HUES48 (cell line): ENCODE measurements around the gene DEXI.
"Not testable (repeated sequence)": the region's sequence is repeated elsewhere in the genome, so short reads cannot be mapped to it uniquely, and the experiment has no call there.

Experiments
- H3K27ac ChIP-seq: one replicate; pipeline ENCODE4 v1.7.0; 2013; ENCODE audit warnings: low read depth, low read length, inconsistent platforms
- H3K27me3 ChIP-seq: 2 replicates; pipeline ENCODE4 v1.6.1; 2013; ENCODE audit warnings: mild to moderate bottlenecking, low read length; ENCODE audit not compliant: control insufficient read depth, insufficient read depth
- H3K36me3 ChIP-seq: 2 replicates; pipeline ENCODE4 v1.6.1; 2013; ENCODE audit warnings: low read length; ENCODE audit not compliant: control insufficient read depth, insufficient read depth
- H3K4me1 ChIP-seq: 2 replicates; pipeline ENCODE4 v1.6.1; 2013; ENCODE audit warnings: mild to moderate bottlenecking, low read length; ENCODE audit not compliant: control insufficient read depth, insufficient read depth
- H3K4me3 ChIP-seq: 2 replicates; pipeline ENCODE4 v1.5.1; 2013; ENCODE audit warnings: mild to moderate bottlenecking, low read depth, low read length
- H3K9ac ChIP-seq: 2 replicates; pipeline ENCODE4 v1.6.1; 2013; ENCODE audit warnings: mild to moderate bottlenecking, low read depth, low read length, moderate library complexity
- H3K9me3 ChIP-seq: 2 replicates; pipeline ENCODE4 v1.6.1; 2013; ENCODE audit warnings: low read length; ENCODE audit not compliant: control insufficient read depth, insufficient read depth

Gene DEXI

DNA sequence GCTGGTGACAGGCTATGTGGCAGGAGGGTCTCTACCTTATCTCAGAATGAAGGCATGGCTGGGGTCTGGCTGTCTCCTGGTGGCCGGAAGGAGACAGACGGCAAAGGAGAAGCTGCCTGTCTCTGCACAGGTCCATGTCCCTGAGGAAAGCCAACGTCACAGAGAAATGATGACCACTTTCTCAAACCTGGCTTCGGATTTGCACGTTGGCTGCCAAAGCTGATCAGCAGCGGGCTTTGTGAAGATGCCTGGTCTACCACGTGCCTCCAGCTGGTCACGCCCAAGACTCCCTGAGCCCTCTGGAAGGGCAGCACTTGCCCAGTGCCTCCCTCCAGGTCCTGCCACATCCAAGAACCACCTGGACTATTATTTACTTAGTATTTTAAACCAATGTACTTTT, 8.4 kb downstream of the DEXI start:
- no peak overlapping the region for H3K9ac ChIP-seq
- H3K9me3 ChIP-seq, result no peaks in the 10 kb centered on the region
- H3K4me3 ChIP-seq, result no peak overlapping the region
- peaks cover 20% of the 10 kb centered on the region; the same call in 1 of the 2 replicates for H3K36me3 ChIP-seq
- no peaks in the 10 kb centered on the region for H3K27me3 ChIP-seq
- no peak overlapping the region for H3K27ac ChIP-seq
- no peaks in the 10 kb centered on the region for H3K4me1 ChIP-seq

DNA sequence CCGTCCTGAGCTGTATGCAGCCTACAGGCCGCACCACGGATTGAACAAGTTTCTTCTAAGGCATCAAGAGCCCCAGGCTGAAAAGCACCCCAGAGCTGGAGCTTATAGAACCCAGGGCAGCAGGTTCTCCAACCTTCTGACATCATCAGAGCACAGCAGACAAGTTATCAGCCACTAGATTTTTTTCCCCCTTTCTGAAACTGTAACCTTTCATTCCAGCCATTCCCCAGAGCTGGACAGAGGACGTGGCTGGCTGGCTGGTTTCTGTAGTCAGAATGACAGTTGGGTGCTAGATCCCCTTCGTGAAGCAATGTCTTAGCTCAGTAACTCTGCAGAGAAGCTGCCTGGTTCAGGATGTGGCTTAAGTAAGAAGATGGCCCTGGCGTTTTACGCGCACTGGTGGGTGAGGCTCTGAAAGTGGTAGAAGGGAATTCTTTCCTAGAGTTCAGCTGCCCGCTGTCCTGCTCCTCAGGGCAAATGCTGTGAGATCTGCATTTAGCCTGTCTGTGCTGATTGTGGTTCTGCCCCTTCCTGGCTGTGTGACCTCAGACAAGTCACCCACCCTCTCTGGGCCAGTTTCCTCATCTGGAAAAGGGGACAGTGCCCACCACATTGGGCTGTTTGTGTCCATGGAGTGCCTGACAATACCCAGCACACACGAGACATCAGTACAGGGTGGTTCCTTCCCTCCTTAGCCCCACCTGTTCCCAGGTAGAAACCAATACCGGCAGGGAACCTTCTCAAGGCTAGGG, 9.1 kb downstream of the DEXI start:
- Histone ChIP-seq H3K27me3 (no peaks in the 10 kb centered on the region), H3K4me1 (no peaks in the 10 kb centered on the region), H3K9ac (no peak overlapping the region), H3K4me3 (no peak overlapping the region), H3K9me3 (no peaks in the 10 kb centered on the region), H3K27ac (no peak overlapping the region), H3K36me3 (peaks cover 22% of the 10 kb centered on the region; the same call in 1 of the 2 replicates)

DNA sequence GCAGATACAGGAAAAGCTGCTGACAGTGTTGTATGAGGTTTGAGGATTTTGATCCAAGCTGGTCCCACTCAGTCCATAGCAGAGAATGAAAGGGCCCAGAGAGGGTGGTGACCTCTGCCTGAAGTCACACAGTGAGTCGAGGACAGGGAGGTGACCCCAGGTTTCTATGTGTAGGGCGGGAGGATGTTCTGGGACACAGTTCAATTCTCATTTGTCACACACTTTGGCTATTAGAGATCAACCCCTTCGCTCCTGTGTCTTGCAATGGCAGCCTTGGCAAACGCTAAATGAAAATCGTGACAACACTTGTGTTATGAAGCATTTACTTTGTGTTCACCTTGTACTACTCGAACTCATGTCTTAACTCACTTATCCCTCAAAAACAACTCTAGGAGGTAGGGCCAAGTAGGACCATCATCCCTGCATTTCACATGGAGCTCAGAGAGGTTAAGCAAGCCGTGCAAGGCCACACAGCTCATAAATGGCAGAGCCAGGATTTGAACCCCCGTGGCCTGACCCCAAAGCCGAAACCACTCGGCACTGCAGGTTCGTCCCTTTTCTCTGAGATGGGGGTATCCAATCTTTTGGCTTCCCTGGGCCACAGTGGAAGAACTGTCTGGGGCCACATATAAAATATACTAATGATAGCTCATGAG, 10.2 kb downstream of the DEXI start:
- H3K27ac ChIP-seq, result no peak overlapping the region
- H3K27me3 ChIP-seq, result no peaks in the 10 kb centered on the region
- H3K9ac ChIP-seq, result no peak overlapping the region
- H3K9me3 ChIP-seq, result no peaks in the 10 kb centered on the region
- H3K4me1 ChIP-seq, result no peaks in the 10 kb centered on the region
- no peak overlapping the region for H3K4me3 ChIP-seq
- H3K36me3 ChIP-seq, result peaks cover 31% of the 10 kb centered on the region; the same call in 1 of the 2 replicates

DNA sequence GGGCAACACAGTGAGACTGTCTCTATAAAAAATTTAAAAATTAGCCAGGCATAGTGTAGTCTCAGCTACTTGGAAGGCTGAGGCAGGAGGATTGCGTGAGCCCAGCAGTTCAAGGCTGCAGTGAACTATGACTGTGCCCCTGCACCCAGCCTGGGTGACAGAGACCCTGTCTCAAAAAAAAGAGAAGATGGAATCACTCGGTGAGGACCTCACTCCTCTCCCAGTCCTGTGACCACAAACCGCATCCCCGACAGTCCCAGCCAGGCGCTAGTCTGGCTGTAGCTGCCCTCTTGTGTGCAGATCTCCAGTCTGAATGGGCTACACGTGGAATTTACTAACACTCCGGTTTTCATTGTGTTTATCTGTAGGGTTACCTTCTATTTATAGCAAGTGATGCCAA, 11.1 kb downstream of the DEXI start:
- H3K9me3 ChIP-seq, result no peaks in the 10 kb centered on the region
- no peaks in the 10 kb centered on the region for H3K27me3 ChIP-seq
- no peak overlapping the region for H3K4me3 ChIP-seq
- no peaks in the 10 kb centered on the region for H3K4me1 ChIP-seq
- H3K27ac ChIP-seq, result no peak overlapping the region
- peaks cover 27% of the 10 kb centered on the region; the same call in 1 of the 2 replicates for H3K36me3 ChIP-seq
- H3K9ac ChIP-seq, result no peak overlapping the region

DNA sequence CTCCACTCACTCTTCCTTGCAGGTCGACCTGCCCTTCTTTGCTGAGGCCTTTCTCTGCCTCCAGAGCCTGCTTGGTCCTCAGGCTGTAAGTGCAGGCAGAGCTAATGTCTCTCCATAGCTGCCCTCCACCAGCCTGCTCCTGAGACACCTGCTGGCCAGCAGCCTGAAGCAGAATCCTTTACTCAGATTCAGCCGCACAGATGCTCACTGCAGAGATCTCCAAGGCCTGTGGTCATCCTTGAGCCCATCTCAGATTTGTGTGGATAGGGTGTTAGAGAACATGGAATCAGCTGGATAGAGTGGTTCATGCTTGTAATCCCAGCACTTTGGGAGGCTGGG, 11.5 kb downstream of the DEXI start:
- Histone ChIP-seq H3K9me3 (no peaks in the 10 kb centered on the region), H3K27me3 (no peaks in the 10 kb centered on the region), H3K27ac (no peak overlapping the region), H3K36me3 (peaks cover 27% of the 10 kb centered on the region; the same call in 1 of the 2 replicates), H3K9ac (no peak overlapping the region), H3K4me3 (no peak overlapping the region), H3K4me1 (no peaks in the 10 kb centered on the region)

DNA sequence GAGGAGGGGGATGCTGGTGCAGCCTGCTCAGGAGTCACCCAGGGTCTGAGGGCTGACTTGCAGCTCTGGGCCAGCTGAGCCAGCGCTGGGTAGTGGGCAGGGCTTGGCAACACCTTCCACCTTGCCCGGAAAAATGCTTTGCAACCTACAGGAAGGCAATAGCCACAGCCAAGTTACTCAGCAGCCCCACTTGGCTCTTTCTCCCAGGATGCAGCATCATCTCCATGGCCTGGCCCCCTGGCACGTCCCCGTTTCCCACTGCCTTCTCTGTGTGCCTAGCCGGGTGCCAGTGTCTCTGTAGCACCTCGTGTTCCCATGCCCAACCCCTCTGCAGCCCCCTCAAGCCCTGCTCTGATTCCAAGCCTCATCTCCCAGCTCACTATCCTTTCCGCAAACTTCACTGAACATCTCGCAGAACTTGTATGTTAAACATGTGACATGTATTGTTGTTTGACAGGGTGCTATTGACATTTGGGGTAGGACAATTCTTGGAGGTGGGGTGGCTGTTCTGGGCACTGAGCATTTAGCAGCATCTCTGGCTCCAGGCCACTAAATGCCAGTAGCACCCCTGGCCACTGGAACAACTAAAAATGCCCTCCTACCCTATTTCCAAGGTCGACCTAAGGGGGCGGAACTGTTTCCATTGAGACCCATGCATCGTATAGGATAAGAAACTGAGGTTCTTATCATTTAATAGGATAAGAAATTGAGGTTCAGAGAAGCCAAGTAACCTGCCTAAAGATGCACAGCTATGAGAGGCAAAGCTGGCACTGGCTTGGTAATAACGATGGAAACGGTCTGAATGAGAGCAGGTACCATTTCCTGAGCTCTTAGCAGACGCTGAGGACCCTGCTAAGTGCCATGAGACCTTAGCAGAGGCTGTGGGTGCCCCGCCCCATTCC, 12.2 kb downstream of the DEXI start:
- Histone ChIP-seq H3K9ac (no peak overlapping the region), H3K36me3 (peaks cover 27% of the 10 kb centered on the region; the same call in 1 of the 2 replicates), H3K27me3 (no peaks in the 10 kb centered on the region), H3K27ac (no peak overlapping the region), H3K4me3 (no peak overlapping the region), H3K4me1 (no peaks in the 10 kb centered on the region), H3K9me3 (no peaks in the 10 kb centered on the region)

DNA sequence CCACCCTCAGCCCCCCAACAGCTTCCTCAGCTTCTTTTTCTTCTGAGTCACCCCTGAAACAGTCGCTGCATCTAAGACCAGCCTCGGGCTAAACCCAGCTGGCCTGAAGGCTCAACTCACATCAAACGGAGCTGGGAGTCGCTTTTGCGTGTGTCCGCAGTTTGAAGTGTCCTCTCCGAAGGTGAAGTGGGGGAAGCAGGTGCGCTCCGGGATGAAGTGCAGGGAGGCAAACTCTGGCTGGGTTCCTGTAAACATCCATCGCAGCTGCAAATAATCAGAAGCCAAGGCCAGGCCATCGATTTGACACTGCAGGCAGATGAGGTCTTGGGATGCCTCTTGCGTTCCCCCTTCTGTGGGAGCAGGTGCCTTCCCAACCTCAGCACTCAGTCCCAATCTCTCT, 13.2 kb downstream of the DEXI start:
- peaks cover 27% of the 10 kb centered on the region; the same call in 1 of the 2 replicates for H3K36me3 ChIP-seq
- H3K27ac ChIP-seq, H3K4me1 ChIP-seq, H3K4me3 ChIP-seq, H3K27me3 ChIP-seq, H3K9ac ChIP-seq, H3K9me3 ChIP-seq: not testable (repeated sequence)

DNA sequence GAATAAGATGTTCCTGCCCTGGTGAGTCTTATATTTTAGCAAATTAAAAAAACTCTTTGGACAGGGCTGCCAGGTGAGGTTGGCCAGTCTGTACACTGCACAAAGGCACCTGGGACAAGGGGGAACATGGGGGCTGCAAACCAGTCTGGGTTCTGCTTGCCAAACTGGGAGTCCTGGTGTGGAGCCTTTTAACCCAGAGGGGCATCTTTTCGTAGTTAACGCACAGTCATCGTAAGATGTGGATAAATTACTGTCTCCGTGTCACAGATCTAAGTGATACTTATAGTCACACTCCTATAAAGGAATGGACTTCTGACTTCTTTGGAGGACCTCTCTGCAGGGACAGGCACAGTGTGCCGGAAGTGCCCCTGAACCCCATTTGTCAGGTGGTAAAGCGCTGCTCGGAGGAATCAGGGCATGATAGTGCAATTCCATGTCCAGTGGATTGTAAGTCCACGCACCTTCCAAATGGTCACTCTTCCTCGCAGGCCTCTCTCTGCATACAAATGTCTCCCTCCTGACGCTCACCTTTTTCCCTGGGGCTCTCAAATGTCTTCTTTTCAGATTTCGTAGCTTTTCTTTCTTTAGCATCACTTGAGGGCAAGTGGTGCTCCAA, 14.7 kb downstream of the DEXI start:
- peaks cover 21% of the 10 kb centered on the region; the same call in 1 of the 2 replicates for H3K36me3 ChIP-seq
- no peak overlapping the region for H3K27ac ChIP-seq
- H3K9ac ChIP-seq, result no peak overlapping the region
- no peaks in the 10 kb centered on the region for H3K9me3 ChIP-seq
- no peak overlapping the region for H3K4me3 ChIP-seq
- H3K4me1 ChIP-seq, result no peaks in the 10 kb centered on the region
- H3K27me3 ChIP-seq, result no peaks in the 10 kb centered on the region

DNA sequence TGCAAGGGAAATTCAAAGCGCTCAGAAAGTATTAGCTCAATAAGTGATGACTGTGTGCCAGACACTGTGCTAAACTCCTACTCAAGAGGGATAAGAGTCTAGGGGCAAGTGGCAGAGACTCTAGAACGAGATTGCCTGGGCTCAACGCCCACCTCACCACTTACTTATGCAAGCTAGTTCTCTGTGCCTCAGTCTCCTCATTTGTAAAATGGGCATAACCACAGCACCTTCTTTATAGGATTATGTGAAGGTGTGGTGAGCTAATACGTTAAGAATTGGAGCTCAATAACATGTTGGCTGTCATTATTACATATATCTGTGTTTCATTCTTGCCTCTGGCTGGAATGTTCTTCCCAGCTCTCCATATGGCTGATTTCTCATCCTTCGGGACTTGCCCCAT, 15.4 kb downstream of the DEXI start:
- Histone ChIP-seq H3K27me3 (no peaks in the 10 kb centered on the region), H3K36me3 (peaks cover 19% of the 10 kb centered on the region; the same call in 1 of the 2 replicates), H3K9me3 (no peaks in the 10 kb centered on the region), H3K27ac (no peak overlapping the region), H3K9ac (no peak overlapping the region), H3K4me1 (no peaks in the 10 kb centered on the region), H3K4me3 (no peak overlapping the region)

DNA sequence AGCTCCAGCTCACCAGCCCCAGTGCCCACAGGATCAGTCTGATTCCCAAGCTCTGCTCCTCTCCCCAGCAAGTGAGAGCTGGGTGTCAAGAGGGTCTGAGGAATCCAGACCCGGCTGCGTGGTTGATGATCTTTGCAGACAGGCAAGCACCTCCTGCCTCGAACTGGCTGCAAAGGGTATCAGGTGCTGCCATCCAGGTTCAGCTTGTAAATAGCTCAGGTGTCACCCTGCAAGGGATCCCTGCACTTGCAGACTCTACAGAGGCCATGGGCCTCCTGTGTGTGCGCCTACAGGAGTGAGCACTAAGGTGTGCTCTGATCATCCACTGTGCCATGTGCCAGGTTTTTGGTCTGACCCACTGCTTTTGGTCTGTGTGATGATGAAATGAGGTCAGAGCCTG, 16.2 kb downstream of the DEXI start:
- H3K4me3 ChIP-seq, result no peak overlapping the region
- no peaks in the 10 kb centered on the region for H3K4me1 ChIP-seq
- H3K9ac ChIP-seq, result no peak overlapping the region
- H3K27ac ChIP-seq, result no peak overlapping the region
- peaks cover 19% of the 10 kb centered on the region; the same call in 1 of the 2 replicates for H3K36me3 ChIP-seq
- no peaks in the 10 kb centered on the region for H3K27me3 ChIP-seq
- H3K9me3 ChIP-seq, result no peaks in the 10 kb centered on the region
